NCI-H146 treated with DMSO at 0.1 percent for 48 hours (cell line): ENCODE results near the gene DPYSL5.
"Not testable (repeated sequence)": the region's sequence is repeated elsewhere in the genome, so short reads cannot be mapped to it uniquely, and the experiment has no call there.

ENCODE experiments used
- DNase-seq: peaks from one replicate; lab custom pipeline; 2025; ENCODE audit not compliant: unreplicated experiment; lab: John Stamatoyannopoulos, UW

The DPYSL5 gene

GRCh38 chr2:26922405-26923188, 74.7 kb downstream of the DPYSL5 start:
- DNase-seq = peak; percentile 55

GRCh38 chr2:26923189-26923466, 75.2 kb downstream of the DPYSL5 start:
- DNase-seq = not testable (repeated sequence)

DNA sequence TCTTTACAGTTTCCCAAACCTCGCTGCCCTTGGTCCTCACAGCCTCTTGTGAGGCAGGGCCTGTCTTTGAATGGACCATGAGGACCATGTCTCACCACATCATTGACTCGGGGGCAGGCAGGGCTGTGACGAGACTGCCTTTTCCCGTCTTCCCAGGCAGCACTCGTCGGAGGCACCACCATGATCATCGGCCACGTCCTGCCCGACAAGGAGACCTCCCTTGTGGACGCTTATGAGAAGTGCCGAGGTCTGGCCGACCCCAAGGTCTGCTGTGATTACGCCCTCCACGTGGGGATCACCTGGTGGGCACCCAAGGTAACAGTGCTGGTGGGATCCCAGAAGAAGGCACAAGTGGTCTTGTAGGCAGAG, 76.8 kb downstream of the DPYSL5 start:
- DNase-seq = no peak

GRCh38 chr2:26925100-26925791, 77.3 kb downstream of the DPYSL5 start:
- no peak for DNase-seq

DNA sequence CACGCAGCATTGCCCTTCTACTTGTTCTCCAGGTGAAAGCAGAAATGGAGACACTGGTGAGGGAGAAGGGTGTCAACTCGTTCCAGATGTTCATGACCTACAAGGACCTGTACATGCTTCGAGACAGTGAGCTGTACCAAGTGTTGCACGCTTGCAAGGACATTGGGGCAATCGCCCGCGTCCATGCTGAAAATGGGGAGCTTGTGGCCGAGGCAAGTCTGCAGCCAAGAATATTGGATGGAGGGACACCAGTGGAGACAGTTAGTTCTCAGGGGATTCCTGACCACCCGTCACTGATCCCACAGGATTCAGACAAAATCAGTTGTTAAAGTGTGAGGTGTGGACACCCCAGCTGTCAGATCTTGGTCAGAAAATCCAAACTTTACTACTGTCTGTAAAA, 79.3 kb downstream of the DPYSL5 start:
- no peak for DNase-seq

DNA sequence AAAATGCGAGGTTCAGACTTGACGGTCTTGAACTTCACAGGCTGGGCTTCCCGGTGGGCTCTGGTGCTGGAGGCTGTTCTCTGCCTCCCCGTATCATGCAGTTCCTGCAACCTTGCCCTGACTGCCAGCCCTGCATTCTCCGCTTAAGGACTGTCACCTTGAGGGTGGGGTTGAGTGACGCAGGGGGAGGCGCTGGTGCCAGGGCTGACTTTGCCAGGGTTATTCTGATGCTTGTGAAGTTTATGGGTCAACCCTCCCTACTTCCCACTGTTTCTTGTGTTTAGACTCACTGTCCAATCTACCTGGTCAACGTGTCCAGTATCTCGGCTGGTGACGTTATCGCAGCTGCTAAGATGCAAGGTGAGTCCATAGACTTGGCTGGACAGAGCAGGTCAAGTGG, 85.0 kb downstream of the DPYSL5 start:
- DNase-seq = no peak

GRCh38 chr2:26933431-26934334, 85.8 kb downstream of the DPYSL5 start:
- no peak for DNase-seq

DNA sequence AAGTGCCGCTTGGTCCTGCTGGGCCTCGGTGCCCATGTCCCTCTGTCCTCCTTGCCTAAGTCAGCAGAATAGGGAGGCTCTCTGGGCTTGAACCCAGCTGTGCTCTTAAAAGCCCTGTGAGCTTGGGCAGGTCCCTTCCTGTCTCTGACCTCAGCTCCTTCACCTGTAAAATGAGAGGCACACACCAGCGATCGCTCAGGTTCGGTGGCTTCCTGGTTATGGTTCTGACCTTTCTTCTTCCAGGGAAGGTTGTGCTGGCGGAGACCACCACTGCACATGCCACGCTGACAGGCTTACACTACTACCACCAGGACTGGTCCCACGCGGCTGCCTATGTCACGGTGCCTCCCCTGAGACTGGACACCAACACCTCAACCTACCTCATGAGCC, 86.4 kb downstream of the DPYSL5 start:
- DNase-seq = no peak

- no peak for DNase-seq
These were observed 87.1 kb downstream of the DPYSL5 start for GRCh38 chr2:26934985-26935384.

DNA sequence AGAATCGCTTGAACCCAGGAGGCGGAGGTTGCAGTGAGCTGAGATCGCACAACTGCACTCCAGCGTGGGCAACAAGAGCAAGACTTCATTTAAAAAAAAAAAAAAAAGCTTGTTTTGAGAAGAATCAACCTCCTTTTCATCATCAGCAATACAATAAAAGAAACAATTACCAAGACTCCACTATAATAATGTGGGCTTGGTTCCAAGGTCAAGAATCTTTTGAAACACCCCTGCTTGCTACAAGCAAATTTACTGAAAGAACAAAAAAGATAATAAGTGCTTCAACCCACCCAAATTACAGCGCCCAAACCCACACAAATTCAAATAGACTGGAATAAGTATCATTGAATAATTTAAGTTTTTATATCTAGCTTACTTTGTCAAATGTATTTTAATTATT, 88.9 kb downstream of the DPYSL5 start:
- no peak for DNase-seq

GRCh38 chr2:26938399-26939118, 90.6 kb downstream of the DPYSL5 start:
- no peak for DNase-seq

DNA sequence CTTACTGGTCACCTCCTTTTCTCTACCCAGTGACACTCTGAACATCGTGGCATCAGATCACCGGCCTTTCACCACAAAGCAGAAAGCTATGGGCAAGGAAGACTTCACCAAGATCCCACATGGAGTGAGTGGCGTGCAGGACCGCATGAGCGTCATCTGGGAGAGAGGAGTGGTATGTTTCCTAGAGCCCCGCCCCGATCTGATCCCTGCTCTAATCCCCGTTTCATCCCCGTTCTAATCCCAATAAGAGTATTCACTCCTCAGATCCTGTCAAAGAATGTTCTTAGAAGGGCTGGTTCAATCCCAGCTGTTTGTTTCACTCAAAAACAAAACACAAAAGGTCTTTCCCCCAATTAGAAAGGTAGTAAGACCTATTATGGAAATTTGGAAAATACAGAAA, 92.1 kb downstream of the DPYSL5 start:
- DNase-seq = no peak

GRCh38 chr2:26941486-26941885, 93.6 kb downstream of the DPYSL5 start:
- DNase-seq = no peak

- no peak for DNase-seq
These were observed 94.8 kb downstream of the DPYSL5 start for GRCh38 chr2:26942543-26943295.

DNA sequence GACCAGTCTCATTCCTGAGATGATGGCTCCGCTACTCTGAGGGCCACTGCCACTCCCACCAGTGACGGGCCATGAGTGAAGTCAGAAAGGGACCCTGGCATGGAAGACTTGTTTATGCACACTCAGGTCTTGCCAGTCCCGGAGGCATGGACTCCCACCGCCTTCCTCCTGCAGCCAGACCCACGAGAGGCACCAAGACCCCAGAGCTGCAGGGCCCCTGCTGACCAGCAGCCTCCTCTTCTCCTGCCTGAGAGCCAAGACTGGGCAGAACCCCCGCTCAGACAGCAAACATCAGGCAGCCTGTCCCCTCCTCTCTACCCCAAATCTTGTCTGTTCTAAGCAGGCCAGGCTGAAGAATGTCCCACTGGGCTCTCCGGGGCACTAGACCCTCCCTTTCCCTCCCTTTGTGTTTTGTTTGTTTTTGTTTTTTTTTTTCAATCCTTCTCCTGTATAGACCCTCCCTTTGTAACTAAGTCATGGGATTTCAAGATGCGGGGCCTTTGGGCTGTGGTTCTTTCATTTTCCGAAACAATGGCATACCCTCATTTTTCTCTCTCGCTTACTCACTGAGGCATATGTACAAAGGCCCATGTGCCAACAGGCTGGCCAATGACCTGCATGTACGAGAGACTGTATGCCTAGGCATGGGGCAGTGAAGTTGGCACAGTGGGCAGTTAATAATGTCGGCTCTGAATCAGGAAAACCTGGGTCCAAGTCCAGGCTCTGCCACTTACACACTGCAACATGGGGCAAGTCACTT, 98.2 kb downstream of the DPYSL5 start:
- no peak for DNase-seq

DNA sequence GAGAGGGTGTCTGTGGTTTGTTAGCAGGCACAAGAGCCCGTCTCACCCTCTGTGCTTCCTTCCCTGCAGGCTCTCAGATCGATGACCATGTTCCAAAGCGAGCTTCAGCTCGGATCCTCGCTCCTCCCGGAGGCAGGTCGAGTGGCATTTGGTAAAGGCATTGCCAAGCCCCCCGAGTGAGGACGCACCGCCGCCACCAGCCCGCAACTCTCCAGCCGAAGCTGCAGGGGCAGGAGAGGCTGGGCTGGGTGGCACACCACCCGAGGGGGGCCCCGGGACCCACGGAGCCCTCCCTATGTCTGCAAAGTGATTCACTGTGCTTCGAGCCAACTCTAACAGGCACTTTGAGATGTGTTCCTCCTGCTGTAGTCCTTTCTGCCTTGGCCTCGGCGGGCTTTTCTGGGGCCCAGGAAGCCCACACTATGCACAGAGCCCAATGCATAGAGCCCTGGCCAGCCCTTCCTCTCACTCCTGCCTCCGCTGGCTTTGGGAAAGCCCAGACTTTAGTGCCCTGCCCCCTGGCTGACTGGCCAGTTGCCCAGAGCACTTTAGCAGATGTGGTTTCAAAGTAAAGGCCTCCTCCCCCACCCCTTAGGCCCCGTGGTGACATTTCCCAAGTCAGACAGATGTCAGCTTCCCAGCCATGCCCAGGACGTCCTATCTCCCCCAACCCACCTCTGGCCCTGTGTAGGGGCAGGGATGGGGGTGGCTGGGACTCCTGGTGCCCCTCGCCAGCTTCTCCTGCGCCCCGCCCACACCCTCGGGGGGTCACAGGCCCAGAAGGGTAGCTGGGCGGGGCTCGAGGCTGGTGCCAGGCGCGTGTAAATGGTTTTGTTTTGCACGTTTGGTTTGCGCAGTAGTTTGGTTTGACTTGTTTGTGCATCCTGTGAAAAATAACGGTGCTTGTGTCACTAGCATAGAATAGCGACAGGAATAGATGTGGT, 99.2 kb downstream of the DPYSL5 start:
- no peak for DNase-seq

- no peak for DNase-seq
These were observed 100.9 kb downstream of the DPYSL5 start for GRCh38 chr2:26948800-26949199.

DNA sequence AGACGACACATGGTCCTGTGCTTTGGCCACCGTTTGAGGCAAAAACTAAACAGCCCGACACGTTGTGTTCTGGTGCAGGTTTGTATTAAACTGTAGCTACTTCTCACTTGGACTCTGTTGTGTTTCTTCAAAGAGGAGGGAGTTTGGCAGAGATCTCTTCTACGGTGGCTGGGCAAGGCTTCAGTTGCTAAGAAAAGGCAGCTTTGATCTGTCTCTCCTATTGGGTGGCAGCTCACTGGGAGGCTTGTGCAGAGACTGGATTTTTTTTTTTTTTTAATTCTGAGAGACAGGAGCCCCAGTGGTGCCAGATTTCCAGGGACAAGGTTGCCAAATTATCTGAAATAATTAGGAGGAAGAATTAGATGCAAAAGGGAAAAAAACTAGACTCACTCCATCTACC, 102.3 kb downstream of the DPYSL5 start:
- DNase-seq = no peak

- DNase-seq = no peak
These were observed 103.3 kb downstream of the DPYSL5 start for GRCh38 chr2:26951236-26951635.
